ENCODE measurements around the gene ATAD3B.
"Not testable (repeated sequence)": the region's sequence is repeated elsewhere in the genome, so short reads cannot be mapped to it uniquely, and the experiment has no call there.

ATAD3B gene

GRCh38 chr1:1463312-1463711 is 8.3 kb upstream of the ATAD3B start (continued):
- TF ChIP-seq, protein P1, sequence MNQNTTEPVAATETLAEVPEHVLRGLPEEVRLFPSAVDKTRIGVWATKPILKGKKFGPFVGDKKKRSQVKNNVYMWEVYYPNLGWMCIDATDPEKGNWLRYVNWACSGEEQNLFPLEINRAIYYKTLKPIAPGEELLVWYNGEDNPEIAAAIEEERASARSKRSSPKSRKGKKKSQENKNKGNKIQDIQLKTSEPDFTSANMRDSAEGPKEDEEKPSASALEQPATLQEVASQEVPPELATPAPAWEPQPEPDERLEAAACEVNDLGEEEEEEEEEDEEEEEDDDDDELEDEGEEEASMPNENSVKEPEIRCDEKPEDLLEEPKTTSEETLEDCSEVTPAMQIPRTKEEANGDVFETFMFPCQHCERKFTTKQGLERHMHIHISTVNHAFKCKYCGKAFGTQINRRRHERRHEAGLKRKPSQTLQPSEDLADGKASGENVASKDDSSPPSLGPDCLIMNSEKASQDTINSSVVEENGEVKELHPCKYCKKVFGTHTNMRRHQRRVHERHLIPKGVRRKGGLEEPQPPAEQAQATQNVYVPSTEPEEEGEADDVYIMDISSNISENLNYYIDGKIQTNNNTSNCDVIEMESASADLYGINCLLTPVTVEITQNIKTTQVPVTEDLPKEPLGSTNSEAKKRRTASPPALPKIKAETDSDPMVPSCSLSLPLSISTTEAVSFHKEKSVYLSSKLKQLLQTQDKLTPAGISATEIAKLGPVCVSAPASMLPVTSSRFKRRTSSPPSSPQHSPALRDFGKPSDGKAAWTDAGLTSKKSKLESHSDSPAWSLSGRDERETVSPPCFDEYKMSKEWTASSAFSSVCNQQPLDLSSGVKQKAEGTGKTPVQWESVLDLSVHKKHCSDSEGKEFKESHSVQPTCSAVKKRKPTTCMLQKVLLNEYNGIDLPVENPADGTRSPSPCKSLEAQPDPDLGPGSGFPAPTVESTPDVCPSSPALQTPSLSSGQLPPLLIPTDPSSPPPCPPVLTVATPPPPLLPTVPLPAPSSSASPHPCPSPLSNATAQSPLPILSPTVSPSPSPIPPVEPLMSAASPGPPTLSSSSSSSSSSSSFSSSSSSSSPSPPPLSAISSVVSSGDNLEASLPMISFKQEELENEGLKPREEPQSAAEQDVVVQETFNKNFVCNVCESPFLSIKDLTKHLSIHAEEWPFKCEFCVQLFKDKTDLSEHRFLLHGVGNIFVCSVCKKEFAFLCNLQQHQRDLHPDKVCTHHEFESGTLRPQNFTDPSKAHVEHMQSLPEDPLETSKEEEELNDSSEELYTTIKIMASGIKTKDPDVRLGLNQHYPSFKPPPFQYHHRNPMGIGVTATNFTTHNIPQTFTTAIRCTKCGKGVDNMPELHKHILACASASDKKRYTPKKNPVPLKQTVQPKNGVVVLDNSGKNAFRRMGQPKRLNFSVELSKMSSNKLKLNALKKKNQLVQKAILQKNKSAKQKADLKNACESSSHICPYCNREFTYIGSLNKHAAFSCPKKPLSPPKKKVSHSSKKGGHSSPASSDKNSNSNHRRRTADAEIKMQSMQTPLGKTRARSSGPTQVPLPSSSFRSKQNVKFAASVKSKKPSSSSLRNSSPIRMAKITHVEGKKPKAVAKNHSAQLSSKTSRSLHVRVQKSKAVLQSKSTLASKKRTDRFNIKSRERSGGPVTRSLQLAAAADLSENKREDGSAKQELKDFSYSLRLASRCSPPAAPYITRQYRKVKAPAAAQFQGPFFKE (tag by site-specific recombination; IDR thresholded peaks at IDR 0.05; ENCODE audit: borderline replicate concordance), result no peak
- TF ChIP-seq ZNF654 (tag by site-specific recombination; IDR thresholded peaks at IDR 0.05; ENCODE audit: low read depth) (no peak), ZNF776 (tag by site-specific recombination; IDR thresholded peaks at IDR 0.05; ENCODE audit: borderline replicate concordance) (no peak)

DNA sequence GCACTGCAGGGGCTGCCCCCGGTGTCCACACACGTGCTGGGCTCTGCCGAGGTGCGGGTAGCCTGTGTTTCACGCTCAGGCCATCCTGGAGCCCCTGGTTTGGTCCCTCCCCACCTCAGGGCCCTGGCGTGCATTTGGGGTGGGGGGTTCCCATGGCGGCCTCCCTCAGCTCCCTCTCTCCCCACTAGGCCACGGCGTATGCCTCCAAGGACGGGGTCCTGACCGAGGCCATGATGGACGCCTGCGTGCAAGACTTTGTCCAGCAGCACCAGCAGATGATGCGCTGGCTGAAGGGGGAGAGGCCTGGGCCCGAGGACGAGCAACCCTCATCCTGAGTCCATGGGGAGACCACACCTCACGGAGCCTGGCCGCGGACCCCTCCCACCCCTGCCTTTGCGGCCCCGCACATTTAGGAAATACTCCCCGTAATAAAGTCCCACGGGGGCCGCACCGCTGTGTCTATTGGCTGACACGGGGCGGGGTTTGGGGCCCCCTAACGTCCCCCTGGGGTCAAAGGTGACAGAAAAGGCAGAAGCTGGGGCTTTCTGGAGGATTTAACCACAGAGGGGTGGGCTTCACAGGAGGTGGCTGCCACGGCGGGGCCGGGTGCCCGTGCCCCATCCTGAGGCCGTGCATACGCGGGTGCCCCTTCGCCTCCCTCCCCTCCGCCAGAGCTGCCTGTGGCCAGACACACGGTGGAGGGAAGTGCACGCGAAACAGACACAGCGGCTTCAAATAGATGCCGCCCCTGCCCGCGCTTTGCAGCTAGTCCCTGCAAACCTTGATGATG is 3.2 kb upstream of the ATAD3B start:
- H3K9me3 ChIP-seq (ENCODE audit: control insufficient read depth, insufficient read depth, low read depth, low read length); POLR2A ChIA-PET; H3K4me1 ChIP-seq (ENCODE audit: control insufficient read depth, insufficient read depth, low read length); H3K4me3 ChIP-seq (ENCODE audit: low read depth, low read length); CTCF ChIA-PET; H3K36me3 ChIP-seq (ENCODE audit: control insufficient read depth in 2 of 2, insufficient read depth in 1 of 2, low read length in 2 of 2); H3K27ac ChIP-seq (ENCODE audit: extremely low read depth, low read depth, low read length): not testable (repeated sequence)

GRCh38 chr1:1470626-1471388 is 758 bp upstream of the ATAD3B start:
- POLR2A ChIA-PET, result no interaction called here
- Histone ChIP-seq H3K9me3 (ENCODE audit: control insufficient read depth, insufficient read depth, low read depth, low read length) (no peaks in the 10 kb centered on the region), H3K36me3 (ENCODE audit: control insufficient read depth in 2 of 2, insufficient read depth in 1 of 2, low read length in 2 of 2) (peaks cover 0 to 13% of the 10 kb centered on the region in 2 experiments; a peak in 2 of 3 replicates), H3K4me1 (ENCODE audit: control insufficient read depth, insufficient read depth, low read length) (no peaks in the 10 kb centered on the region), H3K27ac (ENCODE audit: extremely low read depth, low read depth, low read length) (peak overlapping the region; percentile 42; the same call in 1 of the 2 replicates), H3K4me3 (ENCODE audit: low read depth, low read length) (peak overlapping the region; percentile 97)
- no peak for TF ChIP-seq ZNF785 (tag by site-specific recombination; IDR thresholded peaks at IDR 0.05)
- TF ChIP-seq SP2 (tag by site-specific recombination; IDR thresholded peaks at IDR 0.05), result peak; percentile 23
- TF ChIP-seq, protein P2, sequence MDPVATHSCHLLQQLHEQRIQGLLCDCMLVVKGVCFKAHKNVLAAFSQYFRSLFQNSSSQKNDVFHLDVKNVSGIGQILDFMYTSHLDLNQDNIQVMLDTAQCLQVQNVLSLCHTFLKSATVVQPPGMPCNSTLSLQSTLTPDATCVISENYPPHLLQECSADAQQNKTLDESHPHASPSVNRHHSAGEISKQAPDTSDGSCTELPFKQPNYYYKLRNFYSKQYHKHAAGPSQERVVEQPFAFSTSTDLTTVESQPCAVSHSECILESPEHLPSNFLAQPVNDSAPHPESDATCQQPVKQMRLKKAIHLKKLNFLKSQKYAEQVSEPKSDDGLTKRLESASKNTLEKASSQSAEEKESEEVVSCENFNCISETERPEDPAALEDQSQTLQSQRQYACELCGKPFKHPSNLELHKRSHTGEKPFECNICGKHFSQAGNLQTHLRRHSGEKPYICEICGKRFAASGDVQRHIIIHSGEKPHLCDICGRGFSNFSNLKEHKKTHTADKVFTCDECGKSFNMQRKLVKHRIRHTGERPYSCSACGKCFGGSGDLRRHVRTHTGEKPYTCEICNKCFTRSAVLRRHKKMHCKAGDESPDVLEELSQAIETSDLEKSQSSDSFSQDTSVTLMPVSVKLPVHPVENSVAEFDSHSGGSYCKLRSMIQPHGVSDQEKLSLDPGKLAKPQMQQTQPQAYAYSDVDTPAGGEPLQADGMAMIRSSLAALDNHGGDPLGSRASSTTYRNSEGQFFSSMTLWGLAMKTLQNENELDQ (tag by site-specific recombination; IDR thresholded peaks at IDR 0.05; ENCODE audit: low read depth), result no peak
- no peak for TF ChIP-seq ZNF585B (tag by site-specific recombination; IDR thresholded peaks at IDR 0.05)
- no peak for TF ChIP-seq HOXD13 (CRISPR knock-in tag; IDR thresholded peaks at IDR 0.05; ENCODE audit: borderline replicate concordance)
- TF ChIP-seq ZNF335 (tag by site-specific recombination; conservative IDR thresholded peaks at IDR 0.05), result peak; percentile 82
- no peak for TF ChIP-seq ZBTB48 (tag by site-specific recombination; IDR thresholded peaks at IDR 0.05)
- TF ChIP-seq ZNF513 (tag by site-specific recombination; IDR thresholded peaks at IDR 0.05), result no peak
- TF ChIP-seq KLF1 (tag by site-specific recombination; IDR thresholded peaks at IDR 0.05), result peak; percentile 92
- no peak for TF ChIP-seq ZNF391 (tag by site-specific recombination; IDR thresholded peaks at IDR 0.05; ENCODE audit: borderline replicate concordance, low read depth)
- CTCF ChIA-PET, result interaction anchor here (1.0 kb wide), 1 partner anchor 30 kb away, joined by 6 read pairs; no protein-coding TSS in a partner anchor

Measured in HEK293 (cell line).